GM19099 (cell line): Measurements from ENCODE around the gene C2CD3.

Experiments used
- POLR2A ChIP-seq: IDR thresholded peaks from 3 replicates; pipeline ENCODE4 v1.6.1; 2011; ENCODE audit warnings: low read depth; ENCODE audit not compliant: insufficient read length; ENCODE audit errors: extremely low read depth

The C2CD3 gene

DNA sequence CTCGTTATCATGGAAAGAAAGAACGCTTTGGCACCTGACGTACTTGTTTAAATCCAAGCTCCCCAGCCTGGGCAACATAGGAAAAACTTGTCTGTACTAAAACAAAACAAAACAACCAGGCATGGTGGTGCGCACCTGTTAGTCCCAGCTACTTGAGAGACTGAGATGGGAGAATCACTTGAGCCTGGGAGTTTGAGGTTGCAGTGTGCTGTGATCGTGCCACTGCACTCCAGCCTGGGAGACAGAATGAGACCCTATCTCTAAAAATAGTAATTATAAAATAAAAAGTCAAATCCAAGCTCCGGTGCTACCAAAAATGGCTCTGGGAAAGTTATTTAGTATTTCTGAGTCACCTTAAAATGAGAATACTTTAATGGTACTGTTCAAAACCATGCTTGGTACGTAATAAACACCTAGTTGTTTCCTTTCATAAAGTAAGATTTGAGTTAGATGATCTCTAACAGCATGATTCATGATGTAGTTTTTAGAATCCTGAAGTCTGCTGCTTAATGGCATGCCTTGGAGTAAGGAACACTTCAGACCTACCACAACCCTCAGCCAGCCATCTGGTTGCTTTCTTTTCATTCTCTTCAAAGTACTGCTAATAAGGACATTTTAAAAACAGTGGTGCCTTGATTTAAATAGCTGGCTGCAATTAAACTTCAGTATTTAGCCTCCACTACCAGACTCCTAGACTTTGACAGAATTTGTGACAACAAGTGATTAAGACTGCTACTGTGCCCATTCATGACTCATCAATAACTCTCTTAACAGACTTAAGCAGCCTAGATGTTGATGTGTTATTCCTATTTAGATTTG, 8.6 kb upstream of the C2CD3 start:
- TF ChIP-seq POLR2A: no peak

DNA sequence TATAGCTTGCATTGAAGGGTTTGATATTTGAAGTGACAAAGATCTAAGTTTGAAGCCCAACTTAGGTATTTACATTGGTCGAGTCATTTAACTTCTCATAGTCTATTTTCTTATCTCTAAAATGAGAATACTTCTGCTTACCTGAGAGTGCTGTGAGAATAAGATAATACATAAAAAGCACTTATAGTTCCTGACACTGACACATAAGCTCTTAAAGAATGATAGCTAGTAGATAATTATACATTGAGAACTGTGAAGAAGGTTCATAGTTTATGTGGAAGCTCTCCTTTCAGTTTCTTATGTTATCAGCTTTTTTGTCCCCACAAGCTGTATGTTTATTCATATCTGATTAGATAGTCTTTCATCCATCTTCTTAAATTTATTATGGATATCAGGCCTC, 5.1 kb upstream of the C2CD3 start:
- TF ChIP-seq POLR2A: no peak

DNA sequence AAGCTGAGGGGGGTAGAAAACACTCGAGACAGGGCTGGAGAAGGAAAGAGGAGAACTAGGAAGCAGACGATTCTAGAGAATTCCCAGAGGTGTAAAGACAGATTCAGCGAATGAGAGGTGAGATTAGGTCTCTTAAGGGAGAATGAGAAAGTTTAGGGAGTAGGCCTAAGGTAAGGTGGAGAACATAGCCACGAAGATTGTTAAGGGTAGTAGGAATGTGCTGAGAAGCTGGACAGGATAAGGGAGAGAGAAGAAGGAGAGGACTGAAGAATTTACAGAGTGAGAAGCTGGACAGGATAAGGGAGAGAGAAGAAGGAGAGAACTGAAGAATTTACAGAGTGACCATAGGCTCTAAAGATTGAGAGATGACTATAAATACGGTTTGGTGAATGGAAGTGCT, 1.2 kb upstream of the C2CD3 start:
- TF ChIP-seq POLR2A: no peak

DNA sequence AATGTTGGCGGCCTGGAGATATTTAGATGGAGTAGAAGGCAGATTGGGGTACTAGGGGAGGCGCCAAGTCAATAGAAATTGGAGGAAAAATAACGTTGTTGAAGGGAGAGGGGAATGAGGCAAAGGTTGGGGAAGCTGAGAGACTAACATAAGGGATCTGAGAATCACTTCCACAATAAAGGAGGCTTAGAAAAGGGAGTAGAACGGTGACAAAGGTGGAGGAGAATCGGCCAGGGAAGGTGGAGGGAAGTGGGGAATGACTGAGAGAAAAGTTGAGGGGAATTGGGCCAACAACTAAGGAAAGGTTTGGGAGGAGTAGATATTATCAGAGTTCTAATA, 797 bp upstream of the C2CD3 start:
- no peak for TF ChIP-seq POLR2A

DNA sequence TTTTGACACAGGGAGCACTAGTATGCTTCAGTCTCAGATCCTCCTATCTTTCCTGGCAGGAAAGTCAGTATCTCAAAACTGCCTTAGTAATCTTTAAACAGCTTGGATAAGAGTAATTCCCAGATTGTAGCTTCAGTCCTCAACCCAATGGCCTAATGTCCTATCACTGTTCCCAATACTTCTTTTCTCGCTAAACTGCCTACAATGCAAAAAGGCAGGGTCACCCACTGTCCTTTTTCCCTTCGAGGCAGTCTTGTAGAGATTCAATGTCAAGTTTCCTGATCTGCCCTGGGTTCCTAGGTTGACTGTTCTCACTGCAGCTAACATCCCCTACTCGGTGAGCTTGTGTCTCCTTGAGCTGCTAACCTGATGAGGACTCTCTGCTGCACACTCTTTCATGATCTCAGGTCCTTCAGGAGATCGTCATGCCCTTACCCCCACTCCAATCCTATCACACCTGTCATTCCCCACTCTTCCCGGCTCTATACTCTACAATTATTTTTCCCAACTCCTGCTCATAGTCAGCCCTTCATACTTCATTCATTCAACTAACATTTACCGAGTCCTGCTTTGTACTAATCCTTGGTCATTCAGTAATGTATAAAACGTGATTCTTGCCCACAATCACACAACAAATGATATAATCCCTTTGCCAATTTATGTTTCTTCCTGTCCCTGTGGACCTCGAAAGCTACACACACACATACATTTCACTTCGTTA, 904 bp downstream of the C2CD3 start:
- TF ChIP-seq POLR2A: no peak

DNA sequence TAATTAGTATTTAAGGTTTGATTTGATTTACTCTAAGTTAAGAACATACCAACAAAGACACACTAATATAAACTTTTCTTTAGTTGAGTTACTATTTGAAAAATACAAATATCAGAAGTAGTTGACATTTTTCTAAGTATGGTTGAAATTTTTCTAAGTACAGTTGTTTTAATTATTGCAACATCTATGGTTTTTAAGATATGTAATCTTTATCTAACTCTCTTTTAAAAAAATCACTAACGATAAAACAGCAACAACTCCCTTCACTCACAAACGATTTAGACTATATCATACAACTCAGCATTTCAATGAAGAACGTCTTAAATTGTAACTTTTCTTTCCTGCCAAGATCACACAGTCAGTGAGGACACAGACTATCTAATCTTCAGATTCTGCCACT, 2.0 kb downstream of the C2CD3 start:
- no peak for TF ChIP-seq POLR2A

DNA sequence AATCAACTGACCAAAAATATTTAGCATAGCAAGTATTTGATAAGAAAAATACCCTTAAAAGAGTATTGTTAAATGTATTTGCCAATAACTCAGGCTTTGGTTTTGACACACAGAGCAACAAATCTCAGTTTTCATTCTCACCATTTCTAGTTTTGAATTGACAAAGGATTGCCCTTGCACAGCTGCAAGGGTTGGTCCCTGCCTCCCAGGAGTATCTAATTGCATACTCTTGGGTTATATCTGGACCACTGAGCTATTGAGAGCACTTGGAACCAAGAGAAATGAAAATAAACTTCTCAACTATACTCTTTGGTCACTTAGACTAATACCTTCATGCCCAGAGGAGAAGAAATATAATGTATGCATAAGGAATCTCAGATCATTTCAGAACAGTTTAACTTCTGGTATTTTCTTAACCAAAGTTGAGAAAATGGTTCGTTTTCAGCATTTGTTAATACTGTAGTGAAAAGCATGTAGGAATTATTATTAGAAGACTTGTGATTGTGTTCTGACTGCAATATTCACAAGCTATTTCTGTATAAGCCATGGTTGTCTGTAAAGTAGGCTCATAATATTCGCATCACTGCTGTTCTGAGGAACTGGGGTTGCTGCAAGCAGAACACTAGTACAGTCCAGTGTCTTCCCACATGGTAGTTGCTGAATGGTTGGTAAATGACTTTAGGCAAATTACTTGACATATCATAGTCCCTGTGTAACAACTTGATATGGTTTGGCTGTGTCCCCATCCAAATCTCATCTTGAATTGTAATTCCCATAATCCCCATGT, 7.9 kb downstream of the C2CD3 start:
- no peak for TF ChIP-seq POLR2A

DNA sequence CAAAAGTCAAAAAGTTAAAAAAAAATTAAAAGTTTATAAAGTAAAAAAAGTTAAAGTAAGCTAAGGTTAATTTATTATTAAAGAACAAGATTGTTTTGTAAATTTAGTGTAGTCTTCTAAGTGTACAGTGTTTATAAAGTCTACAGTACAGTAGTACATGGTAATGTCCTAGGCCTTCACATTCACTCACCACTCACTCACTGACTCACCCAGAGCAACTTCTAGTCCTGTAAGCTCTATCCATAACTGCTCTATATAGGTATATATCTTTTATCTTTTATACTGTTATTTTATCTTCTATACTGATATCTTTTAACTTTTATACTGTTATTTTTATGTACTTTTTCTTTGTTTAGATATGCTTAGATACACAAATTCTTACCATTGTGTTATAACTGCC, 11.2 kb downstream of the C2CD3 start:
- no peak for TF ChIP-seq POLR2A

DNA sequence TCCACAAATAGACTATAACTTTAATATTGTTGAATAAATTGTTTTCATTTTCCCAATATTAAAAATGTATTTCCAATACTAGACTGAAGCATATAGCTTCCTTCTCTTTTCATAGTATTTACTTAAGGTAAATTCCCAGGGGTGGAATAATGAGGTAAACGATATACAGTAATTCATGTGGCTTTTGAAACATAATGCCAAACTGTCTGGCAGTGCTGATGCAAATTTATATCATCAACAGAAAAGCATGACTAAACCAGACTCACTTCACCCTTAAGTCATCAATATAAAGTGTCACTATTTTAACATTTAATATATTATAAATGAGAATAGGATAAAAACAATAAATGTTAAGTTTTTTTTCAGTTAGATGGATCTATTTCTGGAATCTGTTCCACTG, 13.6 kb downstream of the C2CD3 start:
- TF ChIP-seq POLR2A: no peak

DNA sequence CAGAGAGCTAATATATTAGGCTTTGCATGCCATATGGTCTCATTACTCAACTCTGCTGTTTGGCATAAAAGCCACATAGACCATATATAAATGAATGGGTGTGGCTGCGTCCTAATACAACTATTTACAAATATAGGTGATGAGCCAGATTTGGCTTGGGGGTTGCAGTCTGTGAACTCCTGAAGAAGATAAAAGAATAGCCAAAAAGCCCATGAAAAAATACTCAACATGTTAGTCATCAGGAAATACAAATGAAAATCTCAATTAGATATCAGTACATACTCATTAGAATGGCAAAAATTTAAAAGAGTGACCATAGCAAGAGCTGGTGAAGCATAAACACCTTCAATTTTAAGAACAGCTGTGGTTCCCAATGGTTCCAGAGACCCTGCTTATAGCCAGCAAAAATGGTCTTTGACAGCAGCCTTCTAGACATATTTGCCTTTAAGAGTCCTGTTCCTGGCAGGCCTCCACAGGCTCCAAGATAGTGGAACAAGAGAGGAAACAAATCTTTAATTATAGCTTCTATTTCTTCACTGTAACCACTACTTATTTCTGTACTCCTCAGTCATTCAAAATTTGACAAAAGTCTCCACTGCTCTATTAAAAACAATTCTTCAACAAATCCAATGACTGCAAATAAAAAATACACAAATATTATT, 16.1 kb downstream of the C2CD3 start:
- TF ChIP-seq POLR2A: no peak

DNA sequence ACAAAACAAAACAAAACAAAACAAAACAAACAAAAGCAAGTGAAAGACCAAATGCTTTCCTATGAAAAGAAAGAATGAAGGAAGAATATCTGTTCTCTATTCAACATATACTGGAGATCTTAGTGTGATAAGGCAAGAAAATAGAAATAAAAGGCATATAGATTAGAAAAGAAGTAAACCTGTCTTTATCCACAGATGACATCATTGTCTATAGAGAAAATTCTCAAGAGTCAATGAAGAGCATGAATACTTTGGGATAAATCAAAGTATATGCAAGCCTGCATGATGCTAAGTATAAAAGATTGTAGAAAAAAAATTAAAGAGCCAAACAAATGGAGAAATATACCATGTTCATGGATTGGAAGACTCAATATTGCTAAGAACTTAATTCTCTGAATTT, 17.6 kb downstream of the C2CD3 start:
- no peak for TF ChIP-seq POLR2A

DNA sequence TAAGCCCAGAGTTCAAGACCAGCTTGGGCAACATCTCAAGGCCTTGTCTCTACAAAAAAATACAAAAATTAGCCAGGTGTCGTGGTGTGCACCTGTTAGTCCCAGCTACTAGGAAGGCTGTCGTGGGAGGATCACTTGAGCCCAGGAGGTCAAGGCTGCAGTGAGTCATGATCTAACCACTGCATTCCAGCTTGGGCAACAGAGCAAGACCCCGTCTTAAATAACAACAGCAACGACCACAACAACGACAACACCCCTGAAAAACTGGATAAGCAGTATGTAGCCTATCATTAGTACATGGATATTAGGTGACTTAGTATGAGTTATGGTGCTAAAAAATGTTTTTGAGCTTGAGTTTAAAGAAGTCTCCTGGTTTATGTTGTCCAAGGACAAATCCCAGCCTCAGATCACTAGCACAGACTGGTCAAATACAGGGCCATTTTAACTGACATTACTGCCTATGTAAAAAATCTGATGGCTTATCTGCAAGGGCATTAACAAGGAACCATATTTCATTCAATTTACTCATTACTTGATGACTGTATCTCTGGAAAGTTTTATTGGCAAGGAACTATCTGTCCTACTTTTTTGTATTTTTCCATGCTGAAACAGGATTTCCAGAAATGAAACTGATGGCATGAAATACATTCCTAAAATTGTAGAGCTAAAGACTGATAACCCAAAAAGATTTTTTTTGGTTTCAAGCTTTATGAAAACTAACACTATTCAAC, 23.4 kb downstream of the C2CD3 start:
- no peak for TF ChIP-seq POLR2A

DNA sequence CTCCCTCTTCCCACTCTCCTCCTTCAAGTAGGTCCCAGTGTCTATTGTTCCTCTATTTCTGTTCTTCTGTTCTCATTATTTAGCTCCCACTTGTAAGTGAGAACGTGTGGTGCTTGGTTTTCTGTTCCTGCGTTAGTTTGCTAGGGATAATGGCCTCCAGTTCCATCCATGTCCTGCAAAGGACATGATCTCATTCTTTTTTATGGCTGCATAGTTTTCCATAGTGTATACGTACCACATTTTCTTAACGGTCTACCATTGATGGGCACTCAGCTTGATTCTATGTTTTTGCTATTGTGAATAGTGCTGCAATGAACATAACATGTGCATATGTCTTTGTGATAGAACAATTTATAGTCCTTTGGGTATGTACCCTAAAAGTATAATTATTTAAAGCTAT, 26.2 kb downstream of the C2CD3 start:
- TF ChIP-seq POLR2A: no peak

DNA sequence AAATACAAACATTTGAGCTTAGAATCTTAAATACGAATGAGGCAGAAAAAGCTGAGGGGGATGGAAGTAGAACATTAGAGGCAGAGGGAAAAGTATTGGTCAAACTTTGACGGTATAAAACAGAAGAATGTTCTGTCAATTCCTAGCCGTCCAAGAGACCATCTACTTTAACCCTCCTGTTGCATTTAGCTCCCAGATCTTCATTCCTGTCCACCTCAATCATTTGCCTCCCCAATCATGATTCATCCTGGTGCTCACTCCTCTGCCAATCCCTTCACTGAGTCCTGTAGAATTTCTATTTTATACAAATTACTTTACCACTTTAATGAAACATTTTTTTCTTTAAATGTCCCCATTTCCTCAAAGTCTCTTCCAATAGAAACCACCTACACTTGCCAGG, 28.2 kb downstream of the C2CD3 start:
- no peak for TF ChIP-seq POLR2A

DNA sequence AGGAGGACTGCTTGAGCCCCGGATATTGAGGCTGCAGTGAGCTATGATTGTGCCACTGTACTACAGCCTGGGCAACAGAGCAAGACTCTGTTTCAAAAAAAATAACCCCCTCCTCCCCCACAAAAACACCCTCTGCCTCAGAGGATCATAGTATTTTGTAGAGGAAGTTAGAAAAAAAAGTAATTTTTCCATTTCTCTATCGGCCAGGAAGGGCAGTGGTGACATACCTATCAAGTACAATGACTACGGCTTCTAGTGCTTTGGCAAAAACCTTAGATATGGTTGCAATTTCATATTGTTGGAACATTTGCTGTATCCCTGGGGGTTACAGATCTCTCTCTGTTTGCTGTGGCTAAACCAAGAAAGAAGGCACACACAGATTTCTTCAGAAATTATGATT, 28.9 kb downstream of the C2CD3 start:
- TF ChIP-seq POLR2A: no peak
